Esophagus squamous epithelium (tissue), 5 donors: ENCODE measurements around the gene ANKRD35. TPM values are rescaled to one million over a fixed set of nuclear protein-coding genes. Genes with fewer than 3 reads are reported as not detected.

Source experiments
- DNase-seq: peaks from one replicate; lab custom pipeline; 2025; lab: John Stamatoyannopoulos, UW
- H3K27ac ChIP-seq, 4 donors: fragments of 200-600 bp; sonication (generic); one replicate each; pipeline ENCODE4 v1.5.1; 2016 to 2019; ENCODE audit warnings: mild to moderate bottlenecking in 1 of 4
- H3K27me3 ChIP-seq, 4 donors: fragments of 200-600 bp; sonication (generic); 1 replicate in 3 of 4; 2 replicates in 1 of 4; pipeline versions ENCODE4 v1.5.1 to v1.6.0; 2017 to 2021; ENCODE audit warnings: antibody characterized with exemption in 1 of 4
- H3K36me3 ChIP-seq, 3 donors: fragments of 200-600 bp; sonication (generic); one replicate each; pipeline ENCODE4 v1.5.1; 2016 to 2019
- H3K4me1 ChIP-seq, 3 donors: fragments of 200-600 bp; sonication (generic); one replicate each; pipeline ENCODE4 v1.5.1; 2017 to 2019
- H3K4me3 ChIP-seq, 4 donors: fragments of 200-600 bp; sonication (generic); 1 replicate in 3 of 4; 2 replicates in 1 of 4; pipeline ENCODE4 v1.5.1; 2016 to 2019; ENCODE audit warnings: mild to moderate bottlenecking in 2 of 4, moderate library complexity in 1 of 4
- H3K9me3 ChIP-seq, 3 donors: fragments of 200-600 bp; sonication (generic); one replicate each; pipeline ENCODE4 v1.5.1; 2016 to 2019
- POLR2A ChIP-seq, 4 donors: fragments of 450-650 bp; IDR thresholded peaks; one replicate each; pipeline ENCODE4 v1.6.1; 2017; ENCODE audit warnings: antibody characterized with exemption in 4 of 4, mild to moderate bottlenecking in 4 of 4, moderate library complexity in 3 of 4
- WGBS, 2 donors: methylation state at CpG; one replicate each; pipeline ENCODE4 v1.1.5; 2018; 5-methylcytosine and 5-hydroxymethylcytosine counted together
- intact Hi-C: fragments of 100-400 bp; cut with DNase I; formaldehyde crosslinking; loops from one replicate; pipeline ENCODE4 v1.15.0; 2022
- total RNA-seq, 4 donors: library from RNA; depleted of rRNA; stranded (reverse); fragments of >200 nt; gene quantifications; one replicate each; pipeline ENCODE4 v1.1.0, GENCODE V29; 2016
- TF ChIP-seq, protein P1 (sequence below), 6 experiments: fragments of 450-650 bp in 4 of 6; fragments of 200-600 bp in 2 of 6; sonication (generic) in 2 of 6; IDR thresholded peaks; one replicate each; pipeline ENCODE4 v1.5.1; 2016 to 2019; ENCODE audit warnings: antibody characterized with exemption in 6 of 6, mild to moderate bottlenecking in 4 of 6, moderate library complexity in 4 of 6
- donor health status: DM: yes; HTN: yes; CAD: no.

ANKRD35 gene
- total RNA-seq, 4 donors from 2014 or later: 9.0 to 22.4 (median 10.9) TPM

DNA sequence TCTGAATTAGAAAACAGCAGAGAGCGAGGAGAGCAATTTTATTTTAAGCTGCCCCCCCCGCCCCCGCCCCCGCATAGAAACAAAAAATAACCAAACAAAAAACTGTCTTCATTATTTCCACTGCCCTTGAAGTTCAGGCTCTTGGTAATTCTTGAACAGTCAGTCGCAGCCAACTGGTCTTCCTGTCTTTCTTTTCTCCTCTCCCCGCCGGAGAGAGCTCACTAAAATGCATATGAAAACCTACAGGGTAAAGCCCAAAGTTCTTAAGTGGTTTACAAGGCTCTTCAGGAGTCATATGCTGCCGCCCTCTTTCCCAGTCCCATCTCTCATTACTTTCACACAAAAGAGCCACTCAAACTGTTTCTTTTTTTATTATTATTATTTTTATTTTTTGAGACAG is 1.1 kb upstream of the ANKRD35 start:
- Histone ChIP-seq H3K36me3 (no peaks in the 10 kb centered on the region), H3K27ac (no peak overlapping the region), H3K4me3 (no peak overlapping the region), H3K4me1 (peaks cover 19 to 59% (median 20%) of the 10 kb centered on the region in 3 donors), H3K9me3 (no peaks in the 10 kb centered on the region), H3K27me3 (no peaks in the 10 kb centered on the region)
- TF ChIP-seq POLR2A (IDR thresholded peaks at IDR 0.05): no peak
- TF ChIP-seq, protein P1, sequence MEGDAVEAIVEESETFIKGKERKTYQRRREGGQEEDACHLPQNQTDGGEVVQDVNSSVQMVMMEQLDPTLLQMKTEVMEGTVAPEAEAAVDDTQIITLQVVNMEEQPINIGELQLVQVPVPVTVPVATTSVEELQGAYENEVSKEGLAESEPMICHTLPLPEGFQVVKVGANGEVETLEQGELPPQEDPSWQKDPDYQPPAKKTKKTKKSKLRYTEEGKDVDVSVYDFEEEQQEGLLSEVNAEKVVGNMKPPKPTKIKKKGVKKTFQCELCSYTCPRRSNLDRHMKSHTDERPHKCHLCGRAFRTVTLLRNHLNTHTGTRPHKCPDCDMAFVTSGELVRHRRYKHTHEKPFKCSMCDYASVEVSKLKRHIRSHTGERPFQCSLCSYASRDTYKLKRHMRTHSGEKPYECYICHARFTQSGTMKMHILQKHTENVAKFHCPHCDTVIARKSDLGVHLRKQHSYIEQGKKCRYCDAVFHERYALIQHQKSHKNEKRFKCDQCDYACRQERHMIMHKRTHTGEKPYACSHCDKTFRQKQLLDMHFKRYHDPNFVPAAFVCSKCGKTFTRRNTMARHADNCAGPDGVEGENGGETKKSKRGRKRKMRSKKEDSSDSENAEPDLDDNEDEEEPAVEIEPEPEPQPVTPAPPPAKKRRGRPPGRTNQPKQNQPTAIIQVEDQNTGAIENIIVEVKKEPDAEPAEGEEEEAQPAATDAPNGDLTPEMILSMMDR (IDR thresholded peaks at IDR 0.05): no peak
- intact Hi-C loops: no loop called here
- no peak for DNase-seq
- 55 to 64% methylated on average over 6 to 8 of the region's 8 CpGs for WGBS, 2 donors

DNA sequence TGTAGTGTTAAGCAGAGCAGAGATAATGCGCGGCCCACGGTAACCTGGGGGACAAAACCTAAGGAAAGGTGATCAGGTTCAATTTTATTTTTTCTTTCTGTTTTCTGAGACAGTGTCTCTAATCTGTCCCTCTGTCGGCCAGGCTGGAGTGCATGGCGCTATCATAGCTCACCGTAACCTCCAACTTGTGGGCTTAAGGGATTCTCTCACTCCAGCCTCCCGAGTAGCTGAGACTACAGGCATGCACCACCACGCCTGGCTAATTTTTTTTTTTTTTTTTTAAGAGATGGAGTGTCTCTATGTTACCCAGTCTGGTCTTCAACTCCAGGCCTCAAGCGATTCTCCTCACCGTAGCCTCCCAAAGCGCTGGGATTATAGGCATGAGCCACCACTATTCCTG is 724 bp upstream of the ANKRD35 start:
- 45 to 49% methylated on average over 10 to 11 of the region's 11 CpGs for WGBS, 2 donors
- peak overlapping the region; percentile 41 to 77 (median 57) for H3K27ac ChIP-seq
- peaks cover 15 to 55% (median 17%) of the 10 kb centered on the region in 3 donors for H3K4me1 ChIP-seq
- no peaks in the 10 kb centered on the region for H3K27me3 ChIP-seq
- H3K4me3 ChIP-seq: peak overlapping the region; percentile 58 to 85 (median 68)
- TF ChIP-seq, protein P1 (IDR thresholded peaks at IDR 0.05): no peak
- TF ChIP-seq POLR2A (IDR thresholded peaks at IDR 0.05): no peak
- H3K36me3 ChIP-seq: no peaks in the 10 kb centered on the region
- intact Hi-C loops: no loop called here
- no peak for DNase-seq
- no peaks in the 10 kb centered on the region for H3K9me3 ChIP-seq

DNA sequence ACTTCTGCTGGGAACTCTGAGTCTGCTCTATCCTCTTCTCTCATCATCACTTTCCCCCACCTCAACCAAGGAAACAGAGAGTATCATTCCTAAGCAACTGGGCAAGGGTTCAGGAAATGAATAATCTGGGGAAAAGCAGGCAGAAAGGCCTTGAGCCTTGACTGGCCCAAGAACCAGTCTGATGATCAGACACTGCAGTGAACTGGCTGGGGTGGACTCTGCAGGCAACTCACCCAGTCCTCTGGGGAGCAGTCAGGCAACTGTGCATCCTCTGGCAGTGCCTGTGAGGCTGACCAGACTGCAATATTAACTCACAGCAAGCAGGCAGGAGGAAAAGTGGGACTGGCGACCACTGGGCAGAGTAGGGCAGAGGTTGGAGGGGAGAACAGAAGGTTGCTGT is 991 bp downstream of the ANKRD35 start:
- intact Hi-C loops: no loop called here
- no peak for DNase-seq
- no peaks in the 10 kb centered on the region for H3K27me3 ChIP-seq
- no peak overlapping the region for H3K27ac ChIP-seq
- no peaks in the 10 kb centered on the region for H3K9me3 ChIP-seq
- TF ChIP-seq, protein P1 (IDR thresholded peaks at IDR 0.05): no peak
- TF ChIP-seq POLR2A (IDR thresholded peaks at IDR 0.05): no peak
- H3K36me3 ChIP-seq: no peaks in the 10 kb centered on the region
- 67 to 83% methylated on average over 1 of the region's 1 CpG for WGBS, 2 donors
- H3K4me3 ChIP-seq: peak overlapping the region in 3 of 4 donors; percentile 58 to 85 (median 72)
- peaks cover 6 to 52% (median 11%) of the 10 kb centered on the region in 3 donors for H3K4me1 ChIP-seq

DNA sequence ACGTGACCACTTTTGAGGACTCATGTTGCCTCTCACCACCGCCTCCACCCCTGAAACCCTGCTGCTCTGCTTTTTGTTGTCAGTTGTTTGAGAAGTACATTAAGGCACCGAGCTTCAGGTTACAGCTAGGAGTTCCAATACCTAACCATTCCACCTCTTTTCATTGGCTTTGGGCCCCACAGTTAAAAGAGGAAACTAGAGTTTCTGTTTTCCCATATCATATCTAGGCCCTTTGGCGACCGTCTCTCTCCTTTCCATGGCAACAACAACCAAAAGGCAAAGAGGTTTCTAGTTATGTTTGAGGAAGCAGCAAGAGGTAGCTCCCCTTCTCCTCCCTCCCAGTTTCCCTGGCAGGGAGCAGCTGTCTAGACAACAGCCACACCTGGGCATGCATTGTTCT is 5.9 kb downstream of the ANKRD35 start:
- no peaks in the 10 kb centered on the region for H3K36me3 ChIP-seq
- DNase-seq: no peak
- H3K27ac ChIP-seq: peak overlapping the region; percentile 50 to 90 (median 76)
- H3K9me3 ChIP-seq: no peaks in the 10 kb centered on the region
- no peaks in the 10 kb centered on the region for H3K27me3 ChIP-seq
- intact Hi-C loops: no loop called here
- H3K4me3 ChIP-seq: no peak overlapping the region
- TF ChIP-seq, protein P1 (IDR thresholded peaks at IDR 0.05): no peak
- no peak for TF ChIP-seq POLR2A (IDR thresholded peaks at IDR 0.05)
- H3K4me1 ChIP-seq: peaks cover 6 to 49% (median 11%) of the 10 kb centered on the region in 3 donors
- WGBS, 2 donors: 39 to 68% methylated on average over 5 of the region's 5 CpGs

DNA sequence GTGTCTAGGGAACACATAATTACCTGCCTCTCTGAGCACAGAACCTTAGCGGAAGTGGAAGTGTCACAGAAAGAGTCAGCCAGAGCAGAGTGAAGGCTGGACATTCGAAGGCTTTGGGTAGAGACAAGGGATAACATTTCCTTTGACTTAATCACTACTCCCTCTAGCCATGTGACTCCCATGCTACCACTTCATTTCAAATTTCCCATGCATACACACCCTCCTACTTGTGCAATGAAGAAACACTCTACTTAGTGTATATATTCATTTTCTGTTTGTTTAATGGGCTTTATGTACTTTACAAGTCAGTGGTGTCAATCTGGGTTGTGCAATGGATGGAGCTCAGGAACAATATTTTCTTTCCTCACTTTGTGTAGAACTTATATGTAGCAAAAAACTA is 6.9 kb downstream of the ANKRD35 start:
- H3K36me3 ChIP-seq: peaks cover 0 to 5% (median 0%) of the 10 kb centered on the region in 3 donors
- intact Hi-C loops: no loop called here
- no peaks in the 10 kb centered on the region for H3K27me3 ChIP-seq
- no peak for DNase-seq
- no peak overlapping the region for H3K4me3 ChIP-seq
- H3K27ac ChIP-seq: peak overlapping the region; percentile 62 to 90 (median 82)
- TF ChIP-seq, protein P1 (IDR thresholded peaks at IDR 0.05): no peak
- no peak for TF ChIP-seq POLR2A (IDR thresholded peaks at IDR 0.05)
- H3K9me3 ChIP-seq: no peaks in the 10 kb centered on the region
- 43 to 45% methylated on average over 2 of the region's 2 CpGs for WGBS, 2 donors
- H3K4me1 ChIP-seq: peaks cover 6 to 41% (median 11%) of the 10 kb centered on the region in 3 donors
